Urinary bladder (tissue), 4 donors: ENCODE measurements around the gene SLC2A6. TPM values are rescaled to one million over a fixed set of nuclear protein-coding genes. Genes with fewer than 3 reads are reported as not detected.

ENCODE experiments used
- DNase-seq: peaks from one replicate; pipeline ENCODE4 v3.0.0-alpha.2; 2015; ENCODE audit errors: extremely low spot score
- H3K27ac ChIP-seq: one replicate; pipeline ENCODE4 v1.5.1; 2013; ENCODE audit warnings: low read depth, mild to moderate bottlenecking, moderate library complexity
- H3K36me3 ChIP-seq: one replicate; pipeline ENCODE4 v1.6.1; 2013; ENCODE audit warnings: mild to moderate bottlenecking, moderate library complexity; ENCODE audit not compliant: insufficient read depth
- H3K4me1 ChIP-seq: one replicate; pipeline ENCODE4 v1.6.1; 2013; ENCODE audit warnings: mild to moderate bottlenecking, moderate library complexity; ENCODE audit not compliant: insufficient read depth
- H3K4me3 ChIP-seq: one replicate; pipeline ENCODE4 v1.5.1; 2013; ENCODE audit warnings: low read depth, low read length
- WGBS: extraction: QIAGEN DNeasy Blood & Tissue Kit; methylation state at CpG from one replicate; pipeline ENCODE4 v1.1.7; 2013; 5-methylcytosine and 5-hydroxymethylcytosine counted together
- polyA plus RNA-seq: library from polyadenylated mRNA; stranded (reverse); fragments of 200-250 nt; gene quantifications from one replicate; pipeline ENCODE4 v1.2.3, GENCODE V29; 2013
- total RNA-seq: library from RNA; depleted of rRNA; stranded (reverse); fragments of >200 nt; gene quantifications from one replicate; pipeline ENCODE4 v1.2.3, GENCODE V29; 2014
- donor health status: healthy with polysubstance abuse.
- donor health status: healthy.

SLC2A6 gene
- total and polyA plus RNA-seq, 2 donors: 3.4 to 4.1 TPM

DNA sequence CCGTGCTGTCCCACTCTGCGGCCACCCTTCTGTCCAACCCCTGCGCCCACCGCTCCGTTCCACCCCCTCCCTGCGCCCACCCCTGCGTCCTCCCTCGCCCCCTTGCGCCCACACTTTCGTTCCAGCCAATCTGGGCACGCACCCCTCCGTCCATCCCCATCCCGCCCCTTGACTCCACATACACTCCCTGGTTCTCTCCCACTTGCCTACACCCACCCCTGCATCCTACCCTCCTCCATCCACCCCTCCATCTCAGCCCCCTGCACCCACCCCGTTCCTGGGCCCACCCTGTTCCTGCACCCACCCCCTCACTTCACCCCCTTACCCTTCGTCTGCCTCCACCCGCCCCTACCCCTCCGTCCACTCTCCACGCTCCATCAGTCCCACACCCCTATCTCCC, 49.7 kb downstream of the SLC2A6 start:
- Histone ChIP-seq H3K4me1 (no peaks in the 10 kb centered on the region), H3K36me3 (no peaks in the 10 kb centered on the region), H3K27ac (no peak overlapping the region), H3K4me3 (peak overlapping the region; percentile 35)
- DNase-seq: no peak
- 5% methylated on average over 18 of the region's 18 CpGs for WGBS

DNA sequence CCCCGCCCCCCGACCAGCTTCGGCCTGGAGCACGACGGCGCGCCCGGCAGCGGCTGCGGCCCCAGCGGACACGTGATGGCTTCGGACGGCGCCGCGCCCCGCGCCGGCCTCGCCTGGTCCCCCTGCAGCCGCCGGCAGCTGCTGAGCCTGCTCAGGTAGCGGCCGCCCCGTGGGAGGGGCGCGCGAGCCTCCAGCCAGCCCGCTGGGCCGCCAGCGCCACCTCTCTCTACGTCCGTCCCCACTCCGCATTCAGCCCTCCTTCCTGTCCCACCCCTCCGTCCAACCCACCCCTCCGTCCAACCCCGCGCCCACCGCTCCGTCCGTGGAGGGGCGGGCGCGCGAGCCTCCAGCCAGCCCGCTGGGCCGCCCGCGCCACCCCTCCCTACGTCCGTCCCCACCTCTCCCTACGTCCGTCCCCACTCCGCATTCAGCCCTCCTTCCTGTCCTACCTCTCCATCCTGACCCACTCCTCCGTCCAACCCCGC, 50.2 kb downstream of the SLC2A6 start:
- peak overlapping the region; percentile 35 for H3K4me3 ChIP-seq
- WGBS: under 1% methylated on average over 57 of the region's 57 CpGs
- no peak for DNase-seq

DNA sequence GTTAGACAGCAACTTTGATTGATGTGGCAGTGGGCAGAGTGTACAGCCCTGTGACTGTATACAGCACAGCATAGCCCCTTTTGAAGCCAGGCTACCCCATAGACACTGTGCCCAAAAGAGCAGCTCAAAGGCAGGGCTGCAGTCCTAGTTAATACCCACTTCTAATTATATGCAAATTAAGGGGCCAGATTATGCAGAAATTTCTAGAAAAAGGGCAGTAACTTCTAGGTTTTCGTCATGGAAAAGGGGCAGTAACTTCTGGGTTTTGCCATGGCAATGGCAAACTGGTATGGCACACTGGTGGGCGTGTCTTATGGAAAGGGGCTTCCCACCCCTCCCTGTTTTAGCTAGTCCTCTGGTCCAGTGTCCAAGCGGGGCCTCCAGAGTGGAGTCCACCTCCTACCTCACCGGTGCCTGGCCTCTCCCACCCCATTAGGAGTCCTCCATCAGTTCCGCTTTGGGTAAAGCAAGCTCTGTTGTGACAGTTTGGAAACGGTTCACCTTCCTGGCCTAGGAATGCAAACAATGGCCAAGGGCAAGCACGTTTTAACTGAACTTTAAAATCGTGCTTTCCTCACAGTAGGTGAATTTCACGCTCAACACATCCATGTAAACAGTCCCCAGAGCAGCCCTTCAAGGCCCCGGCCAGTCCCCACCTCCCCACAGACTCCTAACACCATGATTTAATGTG, 51.1 kb downstream of the SLC2A6 start:
- no peaks in the 10 kb centered on the region for H3K4me1 ChIP-seq
- no peak overlapping the region for H3K27ac ChIP-seq
- DNase-seq: no peak
- H3K4me3 ChIP-seq: no peak overlapping the region
- no peaks in the 10 kb centered on the region for H3K36me3 ChIP-seq
- 63% methylated on average over 10 of the region's 10 CpGs for whole genome bisulfite sequencing

More for the DNA sequence above, 50.2 kb downstream of the SLC2A6 start:
- H3K27ac ChIP-seq: no peak overlapping the region
- H3K4me1 ChIP-seq: no peaks in the 10 kb centered on the region
- H3K36me3 ChIP-seq: no peaks in the 10 kb centered on the region

DNA sequence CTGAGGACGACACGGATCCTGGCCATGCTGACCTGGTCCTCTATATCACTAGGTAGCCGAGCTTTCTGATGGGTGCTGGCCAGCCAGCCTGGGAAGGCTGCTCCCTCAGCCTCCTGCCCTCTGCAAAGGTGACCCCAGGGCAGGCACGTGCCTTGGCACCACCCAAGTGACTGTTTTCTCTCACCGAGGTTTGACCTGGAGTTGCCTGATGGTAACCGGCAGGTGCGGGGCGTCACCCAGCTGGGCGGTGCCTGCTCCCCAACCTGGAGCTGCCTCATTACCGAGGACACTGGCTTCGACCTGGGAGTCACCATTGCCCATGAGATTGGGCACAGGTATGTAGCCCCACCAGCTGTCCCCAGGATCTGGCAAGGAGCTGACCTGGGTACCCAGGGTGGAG, 52.9 kb downstream of the SLC2A6 start:
- no peak overlapping the region for H3K27ac ChIP-seq
- DNase-seq: no peak
- no peaks in the 10 kb centered on the region for H3K4me1 ChIP-seq
- H3K36me3 ChIP-seq: no peaks in the 10 kb centered on the region
- WGBS: 92% methylated on average over 11 of the region's 11 CpGs
- H3K4me3 ChIP-seq: no peak overlapping the region

DNA sequence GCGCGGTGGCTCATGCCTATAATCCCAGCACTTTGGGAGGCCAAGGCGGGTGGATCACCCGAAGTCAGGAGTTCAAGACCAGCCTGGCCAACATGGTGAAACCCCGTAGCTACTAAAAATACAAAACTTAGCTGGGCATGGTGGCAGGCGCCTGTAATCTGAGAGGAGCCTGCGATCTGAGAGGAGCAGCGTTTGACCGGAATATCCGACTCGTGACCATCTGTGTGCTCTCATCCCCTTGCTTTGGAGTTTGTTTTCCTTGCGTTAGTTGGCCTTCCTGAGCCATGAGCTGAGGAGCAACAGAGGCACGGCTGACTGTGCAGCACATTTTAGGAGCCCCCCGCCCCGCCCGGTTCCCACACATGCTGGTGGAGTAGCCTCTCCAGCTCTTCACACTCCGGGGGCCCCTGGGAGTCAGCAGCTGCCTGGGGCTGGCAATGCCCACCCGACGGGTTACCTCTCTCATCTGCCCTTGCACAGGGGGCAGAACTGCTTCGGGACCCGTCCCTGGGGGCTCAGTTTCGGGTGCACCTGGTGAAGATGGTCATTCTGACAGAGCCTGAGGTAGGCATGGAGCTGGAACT, 53.8 kb downstream of the SLC2A6 start:
- H3K36me3 ChIP-seq: no peaks in the 10 kb centered on the region
- H3K4me1 ChIP-seq: no peaks in the 10 kb centered on the region
- no peak overlapping the region for H3K27ac ChIP-seq
- no peak for DNase-seq
- 92% methylated on average over 22 of the region's 22 CpGs for WGBS
- no peak overlapping the region for H3K4me3 ChIP-seq

DNA sequence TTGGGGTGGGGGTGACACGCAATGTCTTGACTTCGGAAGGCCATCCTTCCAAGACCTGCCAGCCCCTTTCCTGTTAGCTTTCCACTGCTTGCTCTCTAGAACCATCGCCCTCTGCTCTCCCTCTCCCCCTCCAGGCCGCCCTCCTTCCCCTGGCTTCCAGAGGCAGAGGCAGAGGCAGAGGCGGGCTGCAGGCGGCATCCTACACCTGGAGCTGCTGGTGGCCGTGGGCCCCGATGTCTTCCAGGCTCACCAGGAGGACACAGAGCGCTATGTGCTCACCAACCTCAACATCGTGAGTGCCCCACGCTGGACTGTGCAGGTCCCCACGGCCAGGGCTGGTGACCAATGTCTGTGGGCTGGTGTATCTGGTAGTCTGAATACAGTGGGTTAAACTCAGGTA, 54.7 kb downstream of the SLC2A6 start:
- no peak for DNase-seq
- no peaks in the 10 kb centered on the region for H3K36me3 ChIP-seq
- no peaks in the 10 kb centered on the region for H3K4me1 ChIP-seq
- WGBS: 94% methylated on average over 12 of the region's 12 CpGs
- no peak overlapping the region for H3K4me3 ChIP-seq
- H3K27ac ChIP-seq: no peak overlapping the region

DNA sequence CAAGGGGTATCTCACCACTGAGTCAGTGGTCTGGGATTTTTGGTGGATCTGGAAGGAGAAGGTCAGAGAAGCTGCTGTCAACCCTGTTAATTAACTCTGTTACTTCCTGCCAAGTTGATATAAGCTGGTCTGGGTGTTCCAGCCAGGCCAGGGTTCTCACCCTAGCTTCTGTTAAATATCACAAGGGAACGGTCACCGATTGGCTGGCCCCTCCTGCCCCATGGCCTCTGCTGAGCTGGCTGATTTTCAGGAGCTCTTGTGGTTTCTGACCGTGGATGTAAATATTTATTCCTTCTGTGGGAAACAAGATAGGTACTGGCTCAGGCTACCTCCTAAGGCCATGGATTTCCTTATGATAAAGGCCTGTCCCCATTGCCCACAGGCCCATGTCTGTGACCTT, 55.7 kb downstream of the SLC2A6 start:
- H3K27ac ChIP-seq: no peak overlapping the region
- no peak for DNase-seq
- H3K36me3 ChIP-seq: no peaks in the 10 kb centered on the region
- H3K4me1 ChIP-seq: no peaks in the 10 kb centered on the region
- no peak overlapping the region for H3K4me3 ChIP-seq
- WGBS: 43% methylated on average over 3 of the region's 3 CpGs

DNA sequence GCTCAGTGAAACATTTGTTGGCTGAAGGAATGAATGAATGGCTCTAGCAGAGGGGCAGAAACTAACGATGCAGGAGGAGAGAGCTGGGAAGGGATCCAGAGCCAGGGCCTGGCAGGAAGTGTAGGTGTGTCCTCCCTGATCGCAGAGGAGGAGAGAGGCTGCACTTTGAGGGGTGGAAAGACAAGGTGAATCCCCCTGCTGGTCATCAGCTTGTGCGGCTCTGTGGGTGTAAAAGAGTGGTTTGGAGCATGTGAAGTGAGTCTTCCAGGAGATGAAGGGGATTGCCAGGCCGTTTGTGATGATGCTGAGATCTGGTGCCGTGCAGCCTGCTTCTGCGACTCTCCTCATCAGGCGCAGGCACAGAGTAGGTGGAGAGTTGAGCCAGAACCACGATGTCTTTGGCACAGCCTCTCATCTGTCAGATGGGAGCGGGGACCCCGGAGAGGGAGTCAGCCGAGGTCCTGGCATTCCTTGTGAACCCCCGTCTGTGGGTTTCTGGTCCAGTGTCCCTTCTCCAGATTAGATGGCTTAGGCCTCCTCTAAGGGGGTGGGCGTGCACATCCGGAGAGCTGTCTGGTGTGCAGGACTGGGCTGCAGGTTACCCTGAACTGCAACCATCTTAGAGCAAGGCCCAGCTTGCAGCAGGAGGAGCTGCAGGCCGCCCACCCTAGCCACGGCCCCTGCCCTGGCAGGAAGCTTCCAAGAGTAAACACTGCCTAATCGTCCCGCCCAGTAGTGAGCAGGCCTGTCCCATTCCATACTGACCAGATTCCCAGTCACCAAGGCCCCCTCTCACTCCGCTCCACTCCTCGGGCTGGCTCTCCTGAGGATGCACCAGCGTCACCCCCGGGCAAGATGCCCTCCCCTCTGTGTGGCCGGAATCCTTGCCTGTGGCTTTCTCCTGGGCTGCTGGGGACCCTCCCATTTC, 57.0 kb downstream of the SLC2A6 start, which contains the start of gene ADAMTS13:
TSS of gene ADAMTS13 (plus strand) at position 753 of the 928 bp plus-strand sequence. CDS start at position 830, 77 bp downstream.
- Histone ChIP-seq H3K4me1 (no peaks in the 10 kb centered on the region), H3K4me3 (no peak within 1 kb of the TSS), H3K27ac (no peak within 1 kb of the TSS), H3K36me3 (no peaks in the 10 kb centered on the region)
- no peak for DNase-seq
- 38% methylated on average over 23 of the region's 23 CpGs for WGBS

Other genes starting within 250 kb of the SLC2A6 start
- 1.4 TPM for gene ABO, start 203.9 kb downstream of the SLC2A6 start, total RNA-seq
- 1.9 TPM for gene ABO, start 203.9 kb downstream of the SLC2A6 start, polyA plus RNA-seq
- gene SURF6, start 142.9 kb downstream of the SLC2A6 start, total RNA-seq: 10.2 TPM
- gene SURF6, start 142.9 kb downstream of the SLC2A6 start, polyA plus RNA-seq: 30.4 TPM
- 17.3 TPM for gene MED22, start 131.0 kb downstream of the SLC2A6 start, total RNA-seq
- gene MED22, start 131.0 kb downstream of the SLC2A6 start, polyA plus RNA-seq: 42.7 TPM
- gene RPL7A, start 130.9 kb downstream of the SLC2A6 start, total RNA-seq: 1,153 TPM
- 2,769 TPM for gene RPL7A, start 130.9 kb downstream of the SLC2A6 start, polyA plus RNA-seq
- 10.5 TPM for gene SURF1, start 122.6 kb downstream of the SLC2A6 start, total RNA-seq
- gene SURF1, start 122.6 kb downstream of the SLC2A6 start, polyA plus RNA-seq: 77.9 TPM
- gene SURF2, start 122.5 kb downstream of the SLC2A6 start, total RNA-seq: 7.0 TPM
- 30.3 TPM for gene SURF2, start 122.5 kb downstream of the SLC2A6 start, polyA plus RNA-seq
- gene SURF4, start 103.0 kb downstream of the SLC2A6 start, total RNA-seq: 152 TPM
- gene SURF4, start 103.0 kb downstream of the SLC2A6 start, polyA plus RNA-seq: 109 TPM
- 0.32 TPM for gene STKLD1, start 102.7 kb downstream of the SLC2A6 start, total RNA-seq
- gene STKLD1, start 102.7 kb downstream of the SLC2A6 start, polyA plus RNA-seq: 1.1 TPM
- gene REXO4, start 61.1 kb downstream of the SLC2A6 start, total RNA-seq: 8.5 TPM
- gene REXO4, start 61.1 kb downstream of the SLC2A6 start, polyA plus RNA-seq: 21.5 TPM
- gene ADAMTS13, start 56.7 kb downstream of the SLC2A6 start, total RNA-seq: 1.8 TPM
- gene ADAMTS13, start 56.7 kb downstream of the SLC2A6 start, polyA plus RNA-seq: 3.7 TPM
- 5.9 TPM for gene CACFD1, start 19.1 kb downstream of the SLC2A6 start, total RNA-seq
- 19.5 TPM for gene CACFD1, start 19.1 kb downstream of the SLC2A6 start, polyA plus RNA-seq
- 1.2 TPM for gene MYMK, start 45.9 kb upstream of the SLC2A6 start, total RNA-seq
- gene MYMK, start 45.9 kb upstream of the SLC2A6 start, polyA plus RNA-seq: not detected
- gene ADAMTSL2, start 55.6 kb upstream of the SLC2A6 start, total RNA-seq: 2.2 TPM
- gene ADAMTSL2, start 55.6 kb upstream of the SLC2A6 start, polyA plus RNA-seq: 8.9 TPM
- gene FAM163B, start 130.3 kb upstream of the SLC2A6 start, total RNA-seq: 0.26 TPM
- gene FAM163B, start 130.3 kb upstream of the SLC2A6 start, polyA plus RNA-seq: 0.86 TPM
- gene DBH, start 157.3 kb upstream of the SLC2A6 start, total RNA-seq: 0.79 TPM
- gene DBH, start 157.3 kb upstream of the SLC2A6 start, polyA plus RNA-seq: 0.98 TPM